ENCODE results near the gene UQCRFS1. TPM values are rescaled to one million over a fixed set of nuclear protein-coding genes. Genes with fewer than 3 reads are reported as not detected.
A peak's percentile ranks its signal among the peaks of the same experiment; 100 is the strongest.
"Not testable (repeated sequence)": the region's sequence is repeated elsewhere in the genome, so short reads cannot be mapped to it uniquely, and the experiment has no call there.

UQCRFS1 gene
- 40.3 and 43.6 TPM in 2 replicates for total RNA-seq

DNA sequence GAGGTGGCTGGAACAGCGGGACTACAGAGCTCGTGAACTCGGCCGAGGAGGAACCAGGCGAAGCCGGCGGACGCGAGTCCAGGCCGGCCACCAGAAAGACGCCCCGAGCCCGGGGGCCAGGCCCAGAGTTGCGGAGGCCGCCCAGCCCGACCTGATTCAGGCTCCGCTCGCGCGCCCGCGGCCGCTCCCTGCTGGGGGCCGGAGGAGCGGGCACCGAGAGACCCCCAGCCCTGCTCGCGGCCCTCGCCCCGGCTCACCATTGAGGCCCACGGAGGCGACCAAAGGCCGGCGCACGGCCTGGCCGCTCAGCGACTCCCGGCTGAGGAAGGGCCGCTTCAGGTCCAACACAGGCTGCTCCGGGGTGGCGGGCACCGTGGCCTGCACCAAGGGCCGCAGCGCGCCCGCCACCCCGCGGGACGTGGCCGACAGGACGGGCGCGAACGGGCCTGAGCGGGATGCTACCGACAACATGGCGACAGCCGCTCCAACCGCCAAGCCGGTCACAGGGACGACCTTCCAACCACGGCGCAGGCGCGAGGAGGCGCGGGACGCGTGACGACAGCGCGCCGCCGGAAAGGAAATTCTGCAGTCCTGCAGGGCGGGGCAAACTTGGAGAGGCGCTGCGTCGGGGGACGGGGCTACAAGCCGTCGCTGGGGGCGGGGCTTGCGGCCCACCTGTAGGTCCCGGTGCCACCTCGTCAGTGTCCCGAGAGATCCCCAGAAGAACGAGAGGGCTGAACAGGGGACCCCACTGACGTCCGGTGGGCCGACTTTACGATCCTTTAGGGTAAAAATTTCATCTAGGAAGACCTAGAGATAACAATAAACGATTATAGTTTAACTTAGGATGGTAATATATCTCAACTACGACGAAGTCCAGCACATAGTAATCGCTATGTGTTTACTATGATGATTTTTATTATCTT, at the start of gene UQCRFS1:
Gene UQCRFS1 (minus strand): TSS at position 504 of the 926 bp plus-strand sequence. CDS start 33 bp downstream, at position 471.
- Mint-ChIP-seq H3K4me3 (peak within 1 kb of the TSS; percentile 95), H3K9me3 (peaks cover 6% of the 10 kb centered on the region), H3K36me3 (ENCODE audit: low read depth) (peaks cover 35% of the 10 kb centered on the region), H3K4me1 (ENCODE audit: low read depth) (peaks cover 39% of the 10 kb centered on the region), H3K27me3 (ENCODE audit: insufficient read depth) (peaks cover 2% of the 10 kb centered on the region), H3K27ac (peak within 1 kb of the TSS; percentile 93)
- intact Hi-C loops (cut with micrococcal nuclease), result loop anchor here (1.0 to 10.0 kb wide), 6 partner anchors 50 to 1420 kb away; partner anchors contain the start of genes PLEKHF1 and VSTM2B
- peak; percentile 97 for DNase-seq (ENCODE audit: low spot score)

DNA sequence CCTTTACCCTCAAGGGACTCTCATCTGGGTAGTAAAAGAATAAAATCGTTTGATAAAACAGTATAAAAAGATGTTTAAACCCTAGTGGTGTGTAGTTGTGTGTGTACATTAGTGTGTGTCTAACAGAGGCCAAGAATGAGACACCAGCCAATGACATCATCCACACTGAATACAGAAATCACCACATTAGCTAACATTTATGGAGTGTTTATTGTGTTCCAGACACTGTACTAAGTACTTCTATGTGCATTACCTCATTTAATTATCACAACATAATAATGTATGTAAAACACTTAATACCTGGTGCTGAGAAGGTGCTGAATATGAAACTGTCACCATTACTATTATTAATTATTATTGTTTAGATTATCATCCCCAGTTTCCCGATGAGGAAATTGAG, 49.1 kb upstream of the UQCRFS1 start:
- H3K4me3 Mint-ChIP-seq, result no peak overlapping the region
- intact Hi-C loops (cut with micrococcal nuclease), result loop anchor here (2.0 to 5.0 kb wide), 2 partner anchors 49 to 265 kb away; partner anchors contain the start of genes UQCRFS1 and VSTM2B
- H3K36me3 Mint-ChIP-seq (ENCODE audit: low read depth), result no peaks in the 10 kb centered on the region
- H3K27ac Mint-ChIP-seq, result no peak overlapping the region
- no peaks in the 10 kb centered on the region for H3K9me3 Mint-ChIP-seq
- peaks cover 10% of the 10 kb centered on the region for H3K27me3 Mint-ChIP-seq (ENCODE audit: insufficient read depth)
- peaks cover 4% of the 10 kb centered on the region for H3K4me1 Mint-ChIP-seq (ENCODE audit: low read depth)
- DNase-seq (ENCODE audit: low spot score), result no peak

DNA sequence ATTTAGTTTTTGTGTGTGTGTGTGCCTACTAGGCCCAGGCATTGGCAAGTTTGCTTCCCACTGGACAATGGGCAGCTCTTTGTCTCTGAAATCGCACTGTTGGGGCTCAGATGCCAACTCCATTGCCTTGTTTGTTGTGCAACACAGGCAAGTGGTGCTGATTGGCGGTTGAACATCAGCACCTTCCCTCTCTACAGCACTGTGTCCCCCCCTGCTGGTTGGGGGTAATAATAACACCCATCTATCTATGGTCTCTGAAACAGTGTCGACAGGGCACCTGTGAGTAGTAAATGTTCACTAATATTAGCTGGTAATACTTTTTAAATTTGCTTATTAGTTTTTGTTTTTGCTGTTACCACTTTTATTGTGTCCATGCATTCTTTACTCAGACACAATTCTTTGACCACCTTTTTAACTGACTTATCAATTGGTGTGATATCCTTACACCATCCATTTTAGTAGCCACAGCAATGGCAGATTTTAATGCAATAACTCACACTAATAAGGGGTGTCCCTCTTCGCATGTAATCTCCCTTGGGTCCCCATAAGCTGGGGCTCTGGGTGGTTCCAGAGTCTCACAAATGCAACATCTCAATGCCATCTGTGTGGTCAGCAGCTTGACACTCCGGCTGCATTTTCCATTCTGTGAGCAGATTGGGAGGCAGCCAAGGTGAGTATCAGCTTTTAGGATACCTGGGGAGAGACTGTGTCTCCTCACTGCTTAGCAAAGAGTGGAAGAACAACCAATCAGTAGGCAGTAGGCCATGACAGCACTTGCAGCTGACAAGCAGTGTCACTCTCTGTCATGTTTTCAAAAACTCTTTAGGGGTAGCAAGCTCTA, 47.7 kb upstream of the UQCRFS1 start:
- H3K4me1 Mint-ChIP-seq (ENCODE audit: low read depth), result peaks cover 4% of the 10 kb centered on the region
- H3K27me3 Mint-ChIP-seq (ENCODE audit: insufficient read depth), result peaks cover 10% of the 10 kb centered on the region
- H3K27ac Mint-ChIP-seq, result no peak overlapping the region
- DNase-seq (ENCODE audit: low spot score), result peak; percentile 8
- no peak overlapping the region for H3K4me3 Mint-ChIP-seq
- H3K9me3 Mint-ChIP-seq, result no peaks in the 10 kb centered on the region
- intact Hi-C loops (cut with micrococcal nuclease), result loop anchor here (5.0 kb wide), 1 partner anchor 267 kb away; the partner anchor contains the start of gene VSTM2B
- H3K36me3 Mint-ChIP-seq (ENCODE audit: low read depth), result no peaks in the 10 kb centered on the region

DNA sequence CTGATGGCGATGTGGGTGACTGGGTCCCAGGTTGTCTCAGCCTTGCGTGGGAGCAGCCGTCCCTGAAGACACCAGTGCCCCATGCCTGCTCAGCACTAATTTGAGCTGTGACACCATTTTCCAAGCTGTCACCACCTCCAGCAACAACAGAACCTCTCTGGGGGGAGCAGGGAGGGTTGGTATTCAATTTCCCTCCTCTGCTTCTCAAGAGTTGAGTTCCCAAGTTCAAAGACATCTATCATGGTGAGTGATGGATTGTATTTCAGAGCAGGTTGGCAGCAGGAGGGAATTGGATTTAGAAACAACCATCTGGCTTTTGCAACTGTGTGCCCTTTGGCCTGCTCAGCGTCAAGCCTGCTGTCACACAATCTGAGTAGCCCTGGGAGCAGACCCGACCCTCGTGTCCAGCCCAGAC, 46.9 kb upstream of the UQCRFS1 start:
- no peak for DNase-seq (ENCODE audit: low spot score)
- peaks cover 10% of the 10 kb centered on the region for H3K27me3 Mint-ChIP-seq (ENCODE audit: insufficient read depth)
- intact Hi-C loops (cut with micrococcal nuclease), result loop anchor here (5.0 kb wide), 1 partner anchor 267 kb away; the partner anchor contains the start of gene VSTM2B
- H3K36me3 Mint-ChIP-seq (ENCODE audit: low read depth), result no peaks in the 10 kb centered on the region
- H3K4me1 Mint-ChIP-seq (ENCODE audit: low read depth), result peaks cover 4% of the 10 kb centered on the region
- H3K27ac Mint-ChIP-seq, result no peak overlapping the region
- H3K9me3 Mint-ChIP-seq, result no peaks in the 10 kb centered on the region
- H3K4me3 Mint-ChIP-seq, result no peak overlapping the region

DNA sequence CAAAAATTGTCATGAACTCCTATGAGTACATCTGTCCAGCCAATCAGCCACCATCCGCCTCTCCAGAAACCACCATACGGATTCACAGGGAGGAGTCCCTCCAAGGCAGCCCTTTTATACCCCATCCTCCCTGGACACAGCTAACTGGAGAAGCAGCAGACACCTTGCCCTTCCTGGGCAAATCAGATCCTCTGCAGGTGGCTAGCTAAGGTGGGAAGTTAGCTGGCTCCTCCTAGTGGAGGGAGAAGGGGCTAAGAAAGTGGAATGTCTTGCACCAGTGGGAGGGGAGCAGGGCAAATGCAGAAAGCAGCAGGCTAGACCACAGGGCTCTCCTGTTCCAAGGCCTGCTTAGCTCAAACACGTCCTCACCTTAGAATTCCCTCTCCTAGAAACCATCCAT, 46.2 kb upstream of the UQCRFS1 start:
- intact Hi-C loops (cut with micrococcal nuclease), result no loop called here
- H3K4me1 Mint-ChIP-seq (ENCODE audit: low read depth), result peaks cover 4% of the 10 kb centered on the region
- no peaks in the 10 kb centered on the region for H3K36me3 Mint-ChIP-seq (ENCODE audit: low read depth)
- no peak overlapping the region for H3K27ac Mint-ChIP-seq
- no peak for DNase-seq (ENCODE audit: low spot score)
- H3K27me3 Mint-ChIP-seq (ENCODE audit: insufficient read depth), result peaks cover 8% of the 10 kb centered on the region
- H3K9me3 Mint-ChIP-seq, result no peaks in the 10 kb centered on the region
- no peak overlapping the region for H3K4me3 Mint-ChIP-seq

DNA sequence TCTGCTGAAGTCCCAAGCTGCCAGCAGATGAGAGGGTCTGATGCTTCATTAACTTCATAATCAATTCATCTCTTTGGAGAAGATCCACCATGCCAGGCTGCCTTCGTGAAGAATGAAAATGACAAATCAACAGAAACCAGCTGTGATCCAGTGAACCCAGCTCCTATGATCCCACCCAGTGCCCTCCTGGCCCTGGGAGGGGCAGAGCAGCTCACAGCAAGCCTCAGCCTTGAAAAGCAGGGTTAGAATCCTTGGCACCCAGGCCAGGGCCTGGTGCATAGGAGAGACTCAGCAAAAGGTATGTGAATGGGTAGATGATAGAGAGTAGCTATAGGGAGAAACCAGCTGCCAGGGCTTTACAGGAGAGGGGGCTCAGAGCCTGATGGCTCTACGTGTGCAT, 43.6 kb upstream of the UQCRFS1 start:
- H3K4me1 Mint-ChIP-seq (ENCODE audit: low read depth), result no peaks in the 10 kb centered on the region
- DNase-seq (ENCODE audit: low spot score), result no peak
- H3K27ac Mint-ChIP-seq, result no peak overlapping the region
- H3K27me3 Mint-ChIP-seq (ENCODE audit: insufficient read depth), result peaks cover 3% of the 10 kb centered on the region
- intact Hi-C loops (cut with micrococcal nuclease), result no loop called here
- H3K9me3 Mint-ChIP-seq, result no peaks in the 10 kb centered on the region
- H3K4me3 Mint-ChIP-seq, result no peak overlapping the region
- H3K36me3 Mint-ChIP-seq (ENCODE audit: low read depth), result no peaks in the 10 kb centered on the region

DNA sequence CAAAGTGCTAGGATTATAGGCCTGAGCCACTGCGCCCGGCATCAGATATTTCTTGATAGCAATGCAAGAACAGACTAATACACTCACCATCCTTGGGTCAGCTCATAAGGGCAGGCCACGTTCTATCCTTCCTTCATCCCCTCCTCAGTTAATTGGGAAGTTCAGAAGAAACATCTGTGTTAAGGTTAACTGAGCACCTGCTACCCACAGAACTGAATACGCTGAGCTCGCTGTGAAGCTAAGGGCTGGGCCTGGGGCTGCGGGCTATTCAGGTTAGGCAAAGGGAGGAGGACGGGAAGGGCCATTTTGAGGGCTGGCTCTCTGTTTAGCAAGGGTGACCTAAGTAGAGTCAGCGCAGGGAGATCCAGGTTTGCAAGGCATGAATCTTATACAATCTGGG, 43.0 kb upstream of the UQCRFS1 start:
- intact Hi-C loops (cut with micrococcal nuclease), result no loop called here
- peaks cover 3% of the 10 kb centered on the region for H3K27me3 Mint-ChIP-seq (ENCODE audit: insufficient read depth)
- H3K27ac Mint-ChIP-seq, result no peak overlapping the region

DNA sequence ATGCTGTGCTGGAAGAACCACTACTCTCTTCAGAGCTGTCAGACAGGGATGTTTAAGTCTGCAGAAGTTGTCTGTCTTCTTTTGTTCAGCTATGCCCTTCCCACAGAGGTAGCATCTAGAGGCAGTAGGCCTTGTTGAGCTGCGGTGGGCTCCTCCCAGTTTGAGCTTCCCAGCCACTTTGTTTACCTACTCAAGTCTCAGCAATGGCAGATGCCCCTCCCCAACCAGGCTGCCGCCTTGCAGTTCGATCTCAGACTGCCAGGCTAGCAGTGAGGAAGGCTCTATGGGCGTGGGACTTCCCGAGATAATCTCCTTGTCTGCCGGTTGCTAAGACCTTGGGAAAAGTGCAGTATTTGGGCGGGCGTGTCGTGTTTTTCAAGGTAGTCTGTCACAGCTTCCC, 42.1 kb upstream of the UQCRFS1 start:
- intact Hi-C loops (cut with micrococcal nuclease), result no loop called here
- Mint-ChIP-seq H3K27ac (no peak overlapping the region), H3K27me3 (ENCODE audit: insufficient read depth) (peaks cover 3% of the 10 kb centered on the region), H3K4me3 (no peak overlapping the region), H3K4me1 (ENCODE audit: low read depth) (no peaks in the 10 kb centered on the region), H3K36me3 (ENCODE audit: low read depth) (no peaks in the 10 kb centered on the region), H3K9me3 (no peaks in the 10 kb centered on the region)
- DNase-seq (ENCODE audit: low spot score), result no peak

More for the DNA sequence above, 43.0 kb upstream of the UQCRFS1 start:
- no peaks in the 10 kb centered on the region for H3K4me1 Mint-ChIP-seq (ENCODE audit: low read depth)
- no peaks in the 10 kb centered on the region for H3K9me3 Mint-ChIP-seq
- no peak for DNase-seq (ENCODE audit: low spot score)
- H3K4me3 Mint-ChIP-seq, result no peak overlapping the region
- H3K36me3 Mint-ChIP-seq (ENCODE audit: low read depth), result no peaks in the 10 kb centered on the region

DNA sequence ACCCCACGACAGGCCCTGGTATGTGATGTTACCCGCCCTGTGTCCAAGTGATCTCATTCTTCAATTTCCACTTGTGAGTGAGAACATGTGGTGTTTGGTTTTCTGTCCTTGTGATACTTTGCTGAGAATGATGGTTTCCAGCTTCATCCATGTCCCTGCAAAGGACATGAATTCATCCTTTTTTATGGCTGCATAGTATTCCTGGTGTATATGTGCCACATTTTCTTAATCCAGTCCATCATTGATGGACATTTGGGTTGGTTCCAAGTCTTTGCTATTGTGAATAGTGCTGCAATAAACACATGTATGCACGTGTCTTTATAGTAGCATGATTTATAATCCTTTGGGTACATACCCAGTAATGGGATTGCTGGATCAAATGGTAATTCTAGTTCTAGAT, 36.8 kb upstream of the UQCRFS1 start:
- intact Hi-C loops (cut with micrococcal nuclease); H3K27me3 Mint-ChIP-seq (ENCODE audit: insufficient read depth); H3K27ac Mint-ChIP-seq; H3K36me3 Mint-ChIP-seq (ENCODE audit: low read depth); H3K9me3 Mint-ChIP-seq; H3K4me1 Mint-ChIP-seq (ENCODE audit: low read depth); DNase-seq (ENCODE audit: low spot score); H3K4me3 Mint-ChIP-seq: not testable (repeated sequence)

DNA sequence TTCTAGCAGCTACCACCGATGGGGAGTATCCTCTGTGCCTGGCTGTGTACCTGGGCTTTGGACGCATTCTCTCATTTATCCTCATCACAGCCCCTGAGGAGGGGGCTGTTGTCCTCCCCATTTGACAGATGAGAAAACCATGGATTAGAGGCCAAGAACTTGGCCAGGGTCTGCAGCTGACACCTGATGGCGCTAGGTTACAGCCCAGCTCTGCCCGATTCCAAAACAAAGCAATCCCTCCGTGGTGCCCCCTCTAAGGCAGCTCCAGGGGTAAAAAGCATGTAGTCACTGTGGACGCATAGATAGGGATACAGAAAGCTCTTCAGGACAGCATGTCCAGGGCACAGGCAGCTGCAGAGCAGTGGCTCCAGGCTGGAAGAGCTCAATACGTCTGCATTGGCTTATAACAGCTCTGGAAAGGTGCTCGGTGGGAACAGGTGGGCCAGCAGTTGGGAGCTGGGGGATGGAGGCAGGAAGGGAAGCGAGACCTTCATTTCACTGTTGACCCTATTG, 35.4 kb upstream of the UQCRFS1 start:
- Mint-ChIP-seq H3K4me1 (ENCODE audit: low read depth) (no peaks in the 10 kb centered on the region), H3K36me3 (ENCODE audit: low read depth) (no peaks in the 10 kb centered on the region), H3K4me3 (no peak overlapping the region), H3K27me3 (ENCODE audit: insufficient read depth) (peaks cover 3% of the 10 kb centered on the region), H3K9me3 (no peaks in the 10 kb centered on the region), H3K27ac (no peak overlapping the region)
- no peak for DNase-seq (ENCODE audit: low spot score)
- intact Hi-C loops (cut with micrococcal nuclease), result no loop called here

DNA sequence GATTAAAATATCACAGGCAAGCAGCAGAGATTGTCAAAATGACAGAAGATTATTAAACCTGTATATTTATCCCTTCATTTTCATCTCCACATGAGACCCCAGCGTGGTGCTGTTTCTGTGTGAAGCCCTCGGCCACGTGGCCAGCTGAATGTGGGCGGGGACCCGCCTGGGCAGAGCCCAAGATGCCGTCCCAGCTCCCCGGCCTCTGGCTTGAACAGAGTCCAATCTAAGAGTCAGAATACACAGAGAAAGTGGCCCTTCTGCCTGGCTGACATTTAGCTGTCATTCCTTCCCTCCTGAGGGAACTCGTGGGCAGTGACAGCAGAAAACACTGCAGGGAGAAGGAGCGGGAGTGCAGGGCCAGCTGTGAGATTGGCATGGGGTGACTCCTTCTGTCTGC, 34.9 kb upstream of the UQCRFS1 start:
- H3K9me3 Mint-ChIP-seq, result no peaks in the 10 kb centered on the region

DNA sequence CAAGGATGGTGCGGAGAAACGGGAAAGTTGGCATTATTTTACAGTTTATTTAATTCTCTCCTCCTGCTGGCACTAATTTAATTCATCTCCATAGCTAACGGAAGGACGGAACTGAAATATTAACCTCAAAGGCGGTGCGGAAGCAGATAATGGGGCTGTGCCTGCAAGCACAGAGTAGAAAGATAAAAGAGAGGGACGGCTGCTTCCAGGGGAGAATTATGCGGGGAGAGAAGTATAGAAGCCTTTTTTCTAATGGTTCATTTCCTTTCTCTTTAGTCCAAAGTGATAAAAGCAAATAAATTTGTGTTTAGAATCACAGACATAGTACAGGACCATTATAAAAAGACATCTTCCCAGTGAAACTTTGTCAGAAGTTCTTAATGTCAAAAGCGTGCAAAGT, 34.5 kb upstream of the UQCRFS1 start:
- Mint-ChIP-seq H3K9me3 (no peaks in the 10 kb centered on the region), H3K36me3 (ENCODE audit: low read depth) (no peaks in the 10 kb centered on the region), H3K4me3 (no peak overlapping the region), H3K27ac (no peak overlapping the region), H3K4me1 (ENCODE audit: low read depth) (no peaks in the 10 kb centered on the region), H3K27me3 (ENCODE audit: insufficient read depth) (peaks cover 5% of the 10 kb centered on the region)
- intact Hi-C loops (cut with micrococcal nuclease), result no loop called here
- no peak for DNase-seq (ENCODE audit: low spot score)

More for the DNA sequence above, 34.9 kb upstream of the UQCRFS1 start:
- Mint-ChIP-seq H3K4me3 (no peak overlapping the region), H3K36me3 (ENCODE audit: low read depth) (no peaks in the 10 kb centered on the region), H3K4me1 (ENCODE audit: low read depth) (no peaks in the 10 kb centered on the region), H3K27ac (no peak overlapping the region), H3K27me3 (ENCODE audit: insufficient read depth) (peaks cover 4% of the 10 kb centered on the region)
- DNase-seq (ENCODE audit: low spot score), result no peak
- intact Hi-C loops (cut with micrococcal nuclease), result no loop called here
